8988T (cell line): ENCODE data around the gene GDPD3.
"Not testable (repeated sequence)": the region's sequence is repeated elsewhere in the genome, so short reads cannot be mapped to it uniquely, and the experiment has no call there.

Source experiments
- DNase-seq: peaks from one replicate; pipeline ENCODE4 v3.0.0; 2011

Gene GDPD3

GRCh38 chr16:30122604-30123160, 9.3 kb upstream of the GDPD3 start:
- no peak for DNase-seq

- no peak for DNase-seq
These were observed 8.6 kb upstream of the GDPD3 start for GRCh38 chr16:30121741-30122571.

- no peak for DNase-seq
These were observed 7.2 kb upstream of the GDPD3 start for GRCh38 chr16:30120340-30121105.

- no peak for DNase-seq
These were observed 6.1 kb upstream of the GDPD3 start for GRCh38 chr16:30119428-30119827.

- DNase-seq, result no peak
These were observed 4.4 kb upstream of the GDPD3 start for GRCh38 chr16:30117768-30118167.

GRCh38 chr16:30116291-30117207, 3.2 kb upstream of the GDPD3 start:
- no peak for DNase-seq

GRCh38 chr16:30115238-30115637, 1.9 kb upstream of the GDPD3 start:
- no peak for DNase-seq

- DNase-seq, result not testable (repeated sequence)
These were observed 1.5 kb upstream of the GDPD3 start for GRCh38 chr16:30114833-30115232.

- no peak for DNase-seq
These were observed 1.1 kb upstream of the GDPD3 start for GRCh38 chr16:30114411-30114810.

GRCh38 chr16:30113711-30114333, 485 bp upstream of the GDPD3 start:
- no peak for DNase-seq

- peak; percentile 75 for DNase-seq
These were observed 923 bp downstream of the GDPD3 start for GRCh38 chr16:30112197-30113030.

GRCh38 chr16:30110661-30111060, 2.7 kb downstream of the GDPD3 start:
- no peak for DNase-seq

- DNase-seq, result no peak
These were observed 5.1 kb downstream of the GDPD3 start for GRCh38 chr16:30108059-30108850.

GRCh38 chr16:30104492-30104891, 8.8 kb downstream of the GDPD3 start:
- no peak for DNase-seq

GRCh38 chr16:30104090-30104489, 9.2 kb downstream of the GDPD3 start:
- DNase-seq, result no peak

GRCh38 chr16:30096862-30097563, 16.3 kb downstream of the GDPD3 start:
- DNase-seq, result no peak

- peak; percentile 95 for DNase-seq
These were observed 17.1 kb downstream of the GDPD3 start, which contains the start of gene YPEL3 for GRCh38 chr16:30096105-30096861. Gene YPEL3, minus strand, starts transcription at chr16:30096213. Its CDS starts 731 bp downstream, at chr16:30095482.

GRCh38 chr16:30095166-30096078, 17.9 kb downstream of the GDPD3 start:
- no peak for DNase-seq
